Peyer's patch (tissue), 4 donors: Measurements from ENCODE around the gene GRAPL.
"Not testable (repeated sequence)": the region's sequence is repeated elsewhere in the genome, so short reads cannot be mapped to it uniquely, and the experiment has no call there.

Source experiments
- CTCF ChIP-seq, 6 experiments: fragments of 450-650 bp in 4 of 6; fragments of 200-600 bp in 2 of 6; sonication (generic) in 1 of 6; IDR thresholded peaks; one replicate each; pipeline ENCODE4 v1.5.1; 2017 to 2019; ENCODE audit warnings: antibody characterized with exemption in 6 of 6, mild to moderate bottlenecking in 3 of 6, moderate library complexity in 1 of 6
- POLR2A ChIP-seq, 2 donors: fragments of 450-650 bp; IDR thresholded peaks; one replicate each; pipeline ENCODE4 v1.5.1; 2017; ENCODE audit warnings: antibody characterized with exemption in 2 of 2, mild to moderate bottlenecking in 2 of 2, moderate library complexity in 2 of 2

DNA sequence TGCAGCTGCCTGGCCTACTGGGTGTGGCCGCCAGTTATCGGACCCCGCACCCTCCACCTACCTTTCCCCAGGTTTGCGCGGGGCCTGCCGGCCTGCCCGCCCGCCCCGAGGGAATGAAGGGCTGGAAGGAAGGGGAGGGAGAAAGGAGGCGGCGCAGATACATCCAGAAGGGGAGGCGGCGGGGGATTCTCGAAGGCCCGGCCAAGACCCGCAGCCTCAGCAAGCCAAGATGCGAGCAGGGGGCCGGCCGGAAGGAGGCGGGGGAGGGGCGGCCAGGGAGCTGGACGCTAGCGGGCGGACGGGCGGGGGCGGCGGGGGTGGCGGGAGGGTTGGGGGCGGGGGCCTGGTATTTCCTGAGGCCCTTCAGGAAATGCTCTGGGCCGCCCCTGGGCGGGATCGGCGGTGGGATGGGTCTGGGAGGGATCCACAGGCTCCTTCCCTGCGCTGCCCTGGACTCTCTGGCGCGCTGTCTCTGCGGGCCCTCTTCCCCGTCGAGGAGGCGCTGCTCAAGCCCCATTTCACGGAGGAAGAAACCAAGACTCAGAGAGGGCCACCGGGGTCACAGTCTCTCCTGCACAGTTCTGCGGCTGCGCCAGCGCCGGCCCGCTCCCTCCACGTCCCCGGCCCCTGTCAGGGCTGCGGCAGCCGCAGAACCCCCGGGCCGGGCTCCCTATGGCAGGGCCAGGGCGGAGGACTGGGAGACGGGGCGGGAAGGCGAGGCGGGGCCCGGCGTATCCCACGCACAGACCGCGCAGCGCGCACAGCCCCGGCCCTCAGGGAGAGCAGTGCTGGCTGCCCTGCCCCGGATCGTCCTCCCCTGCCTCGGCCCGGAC lies 35.2 kb downstream of the GRAPL start:
- TF ChIP-seq CTCF, POLR2A (IDR thresholded peaks at IDR 0.05): not testable (repeated sequence)
